Choroid plexus epithelial cell (primary cell): ENCODE results near the gene PLEKHG5.
"Not testable (repeated sequence)": the region's sequence is repeated elsewhere in the genome, so short reads cannot be mapped to it uniquely, and the experiment has no call there.

Experiments
- DNase-seq: peaks from one replicate; pipeline ENCODE4 v3.0.0-alpha.2; 2010; ENCODE audit warnings: low read depth
- H3K4me3 ChIP-seq: 2 replicates; pipeline ENCODE4 v1.5.1; 2011; ENCODE audit warnings: low read depth, mild to moderate bottlenecking, control low read depth, low read length, moderate library complexity
- TF ChIP-seq, protein P1 (sequence below): conservative IDR thresholded peaks from 2 replicates; pipeline ENCODE4 v1.5.1; 2011; ENCODE audit warnings: low read depth, mild to moderate bottlenecking, control low read depth, inconsistent platforms, low read length, moderate library complexity

The PLEKHG5 gene

DNA sequence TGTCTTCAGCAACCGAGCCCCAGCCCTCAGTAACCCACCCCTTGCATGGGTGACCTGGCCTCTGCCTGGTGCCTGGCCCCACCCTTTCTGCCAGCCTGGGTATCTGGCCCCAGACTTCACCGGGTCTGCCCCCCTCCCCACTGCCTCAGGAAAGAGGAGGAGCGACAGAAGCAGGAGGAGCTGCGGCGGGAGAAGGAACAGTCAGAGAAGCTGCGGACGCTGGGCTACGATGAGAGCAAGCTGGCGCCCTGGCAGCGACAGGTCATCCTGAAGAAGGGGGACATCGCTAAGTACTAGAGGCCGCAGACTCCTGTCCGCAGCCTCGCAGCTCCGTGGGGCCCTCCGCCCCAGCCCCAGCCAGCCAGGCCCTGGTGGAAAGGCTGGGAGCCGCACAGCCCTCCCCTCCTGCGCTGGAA is 31.6 kb downstream of the PLEKHG5 start:
- no peak overlapping the region for H3K4me3 ChIP-seq
- DNase-seq, result no peak
- TF ChIP-seq, protein P1, sequence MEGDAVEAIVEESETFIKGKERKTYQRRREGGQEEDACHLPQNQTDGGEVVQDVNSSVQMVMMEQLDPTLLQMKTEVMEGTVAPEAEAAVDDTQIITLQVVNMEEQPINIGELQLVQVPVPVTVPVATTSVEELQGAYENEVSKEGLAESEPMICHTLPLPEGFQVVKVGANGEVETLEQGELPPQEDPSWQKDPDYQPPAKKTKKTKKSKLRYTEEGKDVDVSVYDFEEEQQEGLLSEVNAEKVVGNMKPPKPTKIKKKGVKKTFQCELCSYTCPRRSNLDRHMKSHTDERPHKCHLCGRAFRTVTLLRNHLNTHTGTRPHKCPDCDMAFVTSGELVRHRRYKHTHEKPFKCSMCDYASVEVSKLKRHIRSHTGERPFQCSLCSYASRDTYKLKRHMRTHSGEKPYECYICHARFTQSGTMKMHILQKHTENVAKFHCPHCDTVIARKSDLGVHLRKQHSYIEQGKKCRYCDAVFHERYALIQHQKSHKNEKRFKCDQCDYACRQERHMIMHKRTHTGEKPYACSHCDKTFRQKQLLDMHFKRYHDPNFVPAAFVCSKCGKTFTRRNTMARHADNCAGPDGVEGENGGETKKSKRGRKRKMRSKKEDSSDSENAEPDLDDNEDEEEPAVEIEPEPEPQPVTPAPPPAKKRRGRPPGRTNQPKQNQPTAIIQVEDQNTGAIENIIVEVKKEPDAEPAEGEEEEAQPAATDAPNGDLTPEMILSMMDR, result no peak

- H3K4me3 ChIP-seq, result no peak overlapping the region
- no peak for DNase-seq
- TF ChIP-seq, protein P1, result no peak
Observed at GRCh38 chr1:6456800-6457466, 34.5 kb downstream of the PLEKHG5 start.

- not testable (repeated sequence) for DNase-seq, H3K4me3 ChIP-seq
Observed at GRCh38 chr1:6455752-6456520, 35.5 kb downstream of the PLEKHG5 start.

DNA sequence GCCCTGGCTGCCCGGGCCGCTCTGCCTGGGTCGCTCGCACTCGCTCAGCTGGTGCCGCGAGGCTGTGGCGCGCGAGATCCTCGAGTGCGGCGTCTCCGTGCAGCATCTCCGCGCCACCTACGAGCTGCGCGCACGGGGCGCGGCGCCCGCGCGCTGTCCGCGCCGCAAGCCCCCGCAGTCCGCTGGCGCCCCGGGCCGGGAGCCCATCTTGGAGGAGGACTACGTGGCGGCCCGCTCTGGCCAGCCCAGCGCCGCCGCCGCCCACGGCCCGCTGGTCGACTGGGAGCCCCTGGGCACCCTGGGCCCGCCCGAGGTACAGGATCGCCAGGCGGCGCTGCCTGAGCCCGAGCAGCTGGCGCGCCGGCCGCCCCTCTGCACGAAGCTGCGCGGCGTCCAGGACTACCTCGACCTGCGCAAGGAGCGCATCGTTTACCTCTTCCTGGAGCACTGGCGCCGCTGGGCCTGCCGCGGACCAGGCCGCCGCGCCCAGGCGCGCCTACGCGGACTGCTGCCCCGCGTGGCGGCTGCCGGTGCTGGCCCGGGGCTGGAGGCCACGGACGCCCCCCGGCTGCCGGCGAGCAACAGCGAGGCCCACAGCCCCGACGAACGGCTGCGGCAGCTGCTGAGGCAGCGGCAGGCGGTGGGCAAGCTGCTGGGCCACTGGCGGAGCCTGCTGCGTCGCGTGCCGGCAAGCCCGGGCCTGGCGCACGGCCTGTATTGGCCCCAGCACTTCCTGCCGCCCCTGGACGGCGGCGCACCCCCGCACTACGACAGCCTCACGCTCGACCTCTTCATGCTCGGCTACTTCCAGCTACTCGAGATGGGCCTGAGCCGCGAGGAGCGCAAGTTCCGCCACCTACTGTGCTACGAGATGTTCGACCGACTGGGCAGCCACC is 36.4 kb downstream of the PLEKHG5 start:
- DNase-seq, result no peak
- H3K4me3 ChIP-seq, result no peak overlapping the region
- TF ChIP-seq, protein P1, result no peak

DNA sequence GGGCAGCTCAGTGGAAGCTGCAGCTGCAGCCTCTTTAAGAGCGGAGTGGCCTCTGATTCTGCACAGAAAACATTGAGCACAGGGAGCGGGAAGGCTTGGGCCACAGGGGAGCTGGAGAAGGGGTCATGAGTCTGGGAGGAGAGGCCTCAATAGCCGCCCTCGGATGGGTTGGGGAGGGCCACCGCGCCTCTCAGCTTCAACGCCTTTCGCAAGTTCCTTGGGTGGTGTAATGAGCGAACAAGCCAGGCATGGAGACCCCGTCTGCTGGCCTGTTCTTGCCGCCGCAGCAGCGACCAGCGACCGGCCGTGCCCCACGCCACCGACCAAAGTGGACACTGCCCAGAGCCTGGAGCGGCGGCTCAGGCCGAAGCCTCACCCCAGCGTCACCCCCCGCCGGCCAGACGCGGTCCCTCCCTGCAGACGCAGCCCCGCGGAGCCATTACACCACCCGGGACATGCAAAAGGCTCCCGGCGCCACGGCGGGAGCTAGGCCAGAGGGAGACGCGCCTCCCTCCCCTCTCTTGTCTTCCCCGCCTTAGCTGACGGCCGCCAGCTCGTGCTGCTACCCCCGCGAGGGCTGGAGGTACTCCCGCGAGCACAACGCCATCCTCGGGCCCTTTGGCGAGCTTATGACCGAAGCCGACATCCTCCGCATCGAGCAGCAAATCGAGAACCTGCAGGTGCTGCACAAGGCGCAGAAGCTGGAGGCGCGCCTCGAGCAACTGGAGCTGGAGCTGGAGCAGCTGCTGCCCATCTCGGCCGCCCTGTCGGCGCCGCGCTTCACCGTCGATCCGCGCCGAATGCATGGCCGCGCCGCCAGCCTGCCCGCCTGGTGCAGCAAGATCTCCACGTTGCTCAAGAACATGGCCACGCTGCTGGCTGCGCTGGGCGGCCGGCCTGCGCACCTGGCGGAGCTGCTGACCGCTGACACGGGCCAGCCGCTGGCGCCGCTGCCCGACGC is 37.3 kb downstream of the PLEKHG5 start:
- not testable (repeated sequence) for DNase-seq, H3K4me3 ChIP-seq

DNA sequence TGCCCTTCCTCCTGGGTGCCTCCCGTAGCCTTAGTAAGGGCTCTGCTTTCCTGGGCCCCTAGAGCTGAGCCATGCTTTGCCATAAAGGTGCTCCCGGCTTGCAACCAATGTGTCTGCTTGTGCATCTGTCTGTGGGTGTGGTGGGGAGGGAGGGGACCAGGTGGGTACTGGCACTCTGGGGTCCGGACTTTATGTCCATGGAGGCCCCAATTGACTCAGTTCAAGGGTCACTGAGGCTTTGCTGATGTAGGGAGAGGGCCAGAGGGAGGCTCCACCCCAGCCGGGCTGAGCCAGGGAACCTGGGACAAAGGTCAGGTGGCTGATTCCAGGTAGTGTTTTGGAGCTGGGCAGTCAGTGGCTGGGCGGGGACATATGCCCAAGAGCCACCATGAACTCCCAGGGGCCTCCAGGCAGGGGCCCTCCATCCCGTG is 40.5 kb downstream of the PLEKHG5 start:
- no peak overlapping the region for H3K4me3 ChIP-seq
- DNase-seq, result no peak
- TF ChIP-seq, protein P1, result no peak

DNA sequence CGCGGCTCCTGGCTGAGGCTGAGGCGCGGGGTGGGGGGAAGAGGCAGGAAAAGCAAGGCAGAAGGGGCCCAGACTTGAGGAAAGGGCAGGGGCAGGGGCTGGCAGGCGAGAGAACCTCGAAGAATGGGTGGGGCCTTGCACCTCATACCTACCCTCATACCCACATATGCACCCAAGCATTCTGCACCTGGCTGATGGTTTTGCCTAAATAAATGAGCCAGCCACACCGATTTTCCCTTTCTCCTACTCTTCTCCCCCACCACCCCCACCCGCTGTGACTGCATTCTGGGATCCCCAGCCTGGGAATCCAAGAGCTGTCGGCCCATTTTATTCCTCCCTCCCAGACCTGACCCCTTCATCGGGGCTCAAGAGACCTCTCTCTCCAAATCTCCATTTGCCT is 41.0 kb downstream of the PLEKHG5 start:
- not testable (repeated sequence) for H3K4me3 ChIP-seq, DNase-seq
